Endodermal cell (in vitro differentiated cells): ENCODE results near the gene QARS1. TPM values are rescaled to one million over a fixed set of nuclear protein-coding genes. Genes with fewer than 3 reads are reported as not detected.

Experiments used
- DNase-seq: peaks from one replicate; pipeline ENCODE4 v3.0.0-alpha.2; 2017
- H3K27ac ChIP-seq: 2 replicates; pipeline ENCODE4 v1.5.1; 2013; ENCODE audit warnings: mild to moderate bottlenecking, low read depth, low read length, moderate library complexity
- H3K27me3 ChIP-seq: 2 replicates; pipeline ENCODE4 v1.6.1; 2013; ENCODE audit warnings: mild to moderate bottlenecking, low read length, moderate library complexity; ENCODE audit not compliant: insufficient read depth, control insufficient read depth, poor library complexity, severe bottlenecking
- H3K36me3 ChIP-seq: 2 replicates; pipeline ENCODE4 v1.7.0; 2013; ENCODE audit warnings: mild to moderate bottlenecking, low read length, moderate library complexity; ENCODE audit not compliant: control insufficient read depth, insufficient read depth
- H3K4me1 ChIP-seq: one replicate; pipeline ENCODE4 v1.7.0; 2013; ENCODE audit warnings: low read length; ENCODE audit not compliant: control insufficient read depth, insufficient read depth
- H3K4me3 ChIP-seq: 2 replicates; pipeline ENCODE4 v1.5.1; 2013; ENCODE audit warnings: mild to moderate bottlenecking, low read length, moderate library complexity
- H3K9ac ChIP-seq: 2 replicates; pipeline ENCODE4 v1.6.1; 2013; ENCODE audit warnings: mild to moderate bottlenecking, low read length, moderate library complexity; ENCODE audit not compliant: poor library complexity, severe bottlenecking; ENCODE audit errors: extremely low read depth
- H3K9me3 ChIP-seq: 2 replicates; pipeline ENCODE4 v1.6.1; 2013; ENCODE audit warnings: mild to moderate bottlenecking, low read length, moderate library complexity; ENCODE audit not compliant: control insufficient read depth
- H3K27ac Mint-ChIP-seq: 2 replicates; pipeline ENCODE4 v1.8.0; 2020; ENCODE audit warnings: mixed read lengths
- H3K27me3 Mint-ChIP-seq: 2 replicates; pipeline ENCODE4 v1.8.0; 2021; ENCODE audit warnings: mild to moderate bottlenecking, mixed read lengths; ENCODE audit not compliant: insufficient read depth
- H3K36me3 Mint-ChIP-seq: 2 replicates; pipeline ENCODE4 v1.8.0; 2020; ENCODE audit warnings: low read depth, mixed read lengths
- H3K4me1 Mint-ChIP-seq: 2 replicates; pipeline ENCODE4 v1.8.0; 2020; ENCODE audit warnings: mixed read lengths
- H3K4me3 Mint-ChIP-seq: 2 replicates; pipeline ENCODE4 v1.8.0; 2020; ENCODE audit warnings: mild to moderate bottlenecking, moderate library complexity, mixed read lengths
- H3K9me3 Mint-ChIP-seq: 2 replicates; pipeline ENCODE4 v1.8.0; 2020; ENCODE audit warnings: mild to moderate bottlenecking, mixed read lengths
- CTCF ChIP-seq: fragments of 200-600 bp; sonication (generic); conservative IDR thresholded peaks from 2 replicates; pipeline ENCODE4 v1.5.0; 2021; ENCODE audit warnings: antibody characterized with exemption, mild to moderate bottlenecking
- WGBS, 2 experiments: methylation state at CpG; one replicate each; pipeline versions ENCODE4 v1.1.5 to v1.1.7; 2013; ENCODE audit warnings: missing lambda C conversion rate in 2 of 2, mixed read lengths in 1 of 2; ENCODE audit not compliant: insufficient coverage in 1 of 2, insufficient read length in 1 of 2; 5-methylcytosine and 5-hydroxymethylcytosine counted together
- total RNA-seq, 2 donors: library from RNA; stranded (reverse); fragmentation: NEBNext Ultra II Directional in 1 of 2; extraction: Animal tissue kit (Norgen Biotek cat#: 25700) in 1 of 2; gene quantifications; 2 replicates in 1 of 2; 3 replicates in 1 of 2; pipeline ENCODE4 v1.2.1, GENCODE V29; 2021

QARS1 gene
- total RNA-seq, 2 donors from 2014 or later, result 314 to 358 TPM

- no peak overlapping the region for H3K27ac ChIP-seq
- Mint-ChIP-seq H3K36me3 (peaks cover 66% of the 10 kb centered on the region), H3K4me3 (no peak overlapping the region), H3K9me3 (no peaks in the 10 kb centered on the region), H3K27me3 (no peaks in the 10 kb centered on the region), H3K27ac (no peak overlapping the region), H3K4me1 (no peaks in the 10 kb centered on the region)
- 94 to 100% methylated on average over 2 to 6 of the region's 6 CpGs for WGBS, 2 experiments
- no peaks in the 10 kb centered on the region for H3K27me3 ChIP-seq
- no peaks in the 10 kb centered on the region for H3K4me1 ChIP-seq
- H3K9me3 ChIP-seq, result no peaks in the 10 kb centered on the region
- peaks cover 78% of the 10 kb centered on the region for H3K36me3 ChIP-seq
- H3K9ac ChIP-seq, result no peak overlapping the region
- DNase-seq, result no peak
- TF ChIP-seq CTCF, result no peak
- no peak overlapping the region for H3K4me3 ChIP-seq
These were observed 6.8 kb upstream of the QARS1 start for GRCh38 chr3:49111347-49111746.

- Histone ChIP-seq H3K4me1 (no peaks in the 10 kb centered on the region), H3K27me3 (no peaks in the 10 kb centered on the region), H3K4me3 (no peak overlapping the region), H3K36me3 (peaks cover 72% of the 10 kb centered on the region), H3K27ac (no peak overlapping the region), H3K9ac (no peak overlapping the region), H3K9me3 (no peaks in the 10 kb centered on the region)
- 87 to 93% methylated on average over 13 of the region's 13 CpGs for WGBS, 2 experiments
- Mint-ChIP-seq H3K4me3 (no peak overlapping the region), H3K4me1 (peaks cover 2% of the 10 kb centered on the region), H3K27me3 (no peaks in the 10 kb centered on the region), H3K36me3 (peaks cover 61% of the 10 kb centered on the region), H3K9me3 (no peaks in the 10 kb centered on the region), H3K27ac (no peak overlapping the region)
- TF ChIP-seq CTCF, result no peak
- no peak for DNase-seq
These were observed 6.2 kb upstream of the QARS1 start for GRCh38 chr3:49110780-49111179.

GRCh38 chr3:49108346-49108745 lies 3.8 kb upstream of the QARS1 start:
- no peak for TF ChIP-seq CTCF
- Histone ChIP-seq H3K27me3 (no peaks in the 10 kb centered on the region), H3K36me3 (peaks cover 49% of the 10 kb centered on the region), H3K27ac (no peak overlapping the region), H3K9ac (no peak overlapping the region), H3K4me1 (peaks cover 6% of the 10 kb centered on the region), H3K4me3 (no peak overlapping the region), H3K9me3 (no peaks in the 10 kb centered on the region)
- H3K36me3 Mint-ChIP-seq, result peaks cover 41% of the 10 kb centered on the region
- no peaks in the 10 kb centered on the region for H3K9me3 Mint-ChIP-seq
- H3K27ac Mint-ChIP-seq, result no peak overlapping the region
- H3K4me3 Mint-ChIP-seq, result no peak overlapping the region
- no peak for DNase-seq
- WGBS, 2 experiments, result 95 to 97% methylated on average over 6 to 14 of the region's 14 CpGs
- H3K4me1 Mint-ChIP-seq, result peaks cover 16% of the 10 kb centered on the region
- H3K27me3 Mint-ChIP-seq, result no peaks in the 10 kb centered on the region
